ENCODE data around the gene SH2D7.

The SH2D7 gene

GRCh38 chr15:78092261-78093041 is at the start of gene SH2D7:
Gene SH2D7, plus strand, starts transcription at chr15:78092561. Its CDS starts 24 bp downstream, at chr15:78092585.
- in situ Hi-C loops (cut with MboI; ENCODE audit: low sequenced_read_pairs): no loop called here

- in situ Hi-C loops (cut with MboI; ENCODE audit: low sequenced_read_pairs): no loop called here
Measured at GRCh38 chr15:78044407-78045155, 47.8 kb upstream of the SH2D7 start.

GRCh38 chr15:78045189-78045588 is 47.2 kb upstream of the SH2D7 start:
- in situ Hi-C loops (cut with MboI; ENCODE audit: low sequenced_read_pairs): no loop called here

- in situ Hi-C loops (cut with MboI; ENCODE audit: low sequenced_read_pairs): no loop called here
Measured at GRCh38 chr15:78046796-78047341, 45.5 kb upstream of the SH2D7 start.

- in situ Hi-C loops (cut with MboI; ENCODE audit: low sequenced_read_pairs): no loop called here
Measured at GRCh38 chr15:78047761-78048627, 44.4 kb upstream of the SH2D7 start.

GRCh38 chr15:78048628-78048920 is 43.8 kb upstream of the SH2D7 start:
- in situ Hi-C loops (cut with MboI; ENCODE audit: low sequenced_read_pairs): no loop called here

GRCh38 chr15:78049691-78050440 is 42.5 kb upstream of the SH2D7 start:
- in situ Hi-C loops (cut with MboI; ENCODE audit: low sequenced_read_pairs): no loop called here

- in situ Hi-C loops (cut with MboI; ENCODE audit: low sequenced_read_pairs): no loop called here
Measured at GRCh38 chr15:78050441-78050809, 41.9 kb upstream of the SH2D7 start.

- in situ Hi-C loops (cut with MboI; ENCODE audit: low sequenced_read_pairs): no loop called here
Measured at GRCh38 chr15:78050826-78051225, 41.5 kb upstream of the SH2D7 start.

GRCh38 chr15:78051596-78051995 is 40.8 kb upstream of the SH2D7 start:
- in situ Hi-C loops (cut with MboI; ENCODE audit: low sequenced_read_pairs): no loop called here

GRCh38 chr15:78052001-78052401 is 40.4 kb upstream of the SH2D7 start:
- in situ Hi-C loops (cut with MboI; ENCODE audit: low sequenced_read_pairs): no loop called here

GRCh38 chr15:78052545-78052944 is 39.8 kb upstream of the SH2D7 start:
- in situ Hi-C loops (cut with MboI; ENCODE audit: low sequenced_read_pairs): no loop called here

- in situ Hi-C loops (cut with MboI; ENCODE audit: low sequenced_read_pairs): no loop called here
Measured at GRCh38 chr15:78054518-78054917, 37.8 kb upstream of the SH2D7 start.

GRCh38 chr15:78054966-78055365 is 37.4 kb upstream of the SH2D7 start:
- in situ Hi-C loops (cut with MboI; ENCODE audit: low sequenced_read_pairs): no loop called here

- in situ Hi-C loops (cut with MboI; ENCODE audit: low sequenced_read_pairs): no loop called here
Measured at GRCh38 chr15:78055919-78056713, 36.2 kb upstream of the SH2D7 start.

GRCh38 chr15:78056714-78057269 is 35.6 kb upstream of the SH2D7 start:
- in situ Hi-C loops (cut with MboI; ENCODE audit: low sequenced_read_pairs): no loop called here

GRCh38 chr15:78057803-78058202 is 34.6 kb upstream of the SH2D7 start:
- in situ Hi-C loops (cut with MboI; ENCODE audit: low sequenced_read_pairs): no loop called here

GRCh38 chr15:78058401-78058935 is 33.9 kb upstream of the SH2D7 start:
- in situ Hi-C loops (cut with MboI; ENCODE audit: low sequenced_read_pairs): no loop called here
